Fibroblast of the aortic adventitia (primary cell): ENCODE measurements around the gene BRMS1. TPM values are rescaled to one million over a fixed set of nuclear protein-coding genes. Genes with fewer than 3 reads are reported as not detected.

ENCODE experiments used
- DNase-seq: peaks from one replicate; pipeline ENCODE4 v3.0.0-alpha.2; 2010; ENCODE audit warnings: low read depth
- H3K4me3 ChIP-seq: 2 replicates; pipeline ENCODE4 v1.5.1; 2011; ENCODE audit warnings: low read depth, mild to moderate bottlenecking, control low read depth, low read length, moderate library complexity
- total RNA-seq: library from RNA; depleted of rRNA; stranded (reverse); fragments of >200 nt; gene quantifications from 2 replicates; pipeline ENCODE4 v1.2.3, GENCODE V29; 2012; ENCODE audit warnings: low replicate concordance
- TF ChIP-seq, protein P1 (sequence below): IDR thresholded peaks from 2 replicates; pipeline ENCODE4 v1.5.1; 2011; ENCODE audit warnings: mild to moderate bottlenecking, low read length, control low read depth, inconsistent platforms; ENCODE audit not compliant: insufficient read depth

The BRMS1 gene
- total RNA-seq, 1 donor: 38.5 TPM

- H3K4me3 ChIP-seq: no peak overlapping the region
- TF ChIP-seq, protein P1, sequence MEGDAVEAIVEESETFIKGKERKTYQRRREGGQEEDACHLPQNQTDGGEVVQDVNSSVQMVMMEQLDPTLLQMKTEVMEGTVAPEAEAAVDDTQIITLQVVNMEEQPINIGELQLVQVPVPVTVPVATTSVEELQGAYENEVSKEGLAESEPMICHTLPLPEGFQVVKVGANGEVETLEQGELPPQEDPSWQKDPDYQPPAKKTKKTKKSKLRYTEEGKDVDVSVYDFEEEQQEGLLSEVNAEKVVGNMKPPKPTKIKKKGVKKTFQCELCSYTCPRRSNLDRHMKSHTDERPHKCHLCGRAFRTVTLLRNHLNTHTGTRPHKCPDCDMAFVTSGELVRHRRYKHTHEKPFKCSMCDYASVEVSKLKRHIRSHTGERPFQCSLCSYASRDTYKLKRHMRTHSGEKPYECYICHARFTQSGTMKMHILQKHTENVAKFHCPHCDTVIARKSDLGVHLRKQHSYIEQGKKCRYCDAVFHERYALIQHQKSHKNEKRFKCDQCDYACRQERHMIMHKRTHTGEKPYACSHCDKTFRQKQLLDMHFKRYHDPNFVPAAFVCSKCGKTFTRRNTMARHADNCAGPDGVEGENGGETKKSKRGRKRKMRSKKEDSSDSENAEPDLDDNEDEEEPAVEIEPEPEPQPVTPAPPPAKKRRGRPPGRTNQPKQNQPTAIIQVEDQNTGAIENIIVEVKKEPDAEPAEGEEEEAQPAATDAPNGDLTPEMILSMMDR: no peak
- no peak for DNase-seq
Observed at GRCh38 chr11:66338276-66339161, 6.4 kb downstream of the BRMS1 start.

DNA sequence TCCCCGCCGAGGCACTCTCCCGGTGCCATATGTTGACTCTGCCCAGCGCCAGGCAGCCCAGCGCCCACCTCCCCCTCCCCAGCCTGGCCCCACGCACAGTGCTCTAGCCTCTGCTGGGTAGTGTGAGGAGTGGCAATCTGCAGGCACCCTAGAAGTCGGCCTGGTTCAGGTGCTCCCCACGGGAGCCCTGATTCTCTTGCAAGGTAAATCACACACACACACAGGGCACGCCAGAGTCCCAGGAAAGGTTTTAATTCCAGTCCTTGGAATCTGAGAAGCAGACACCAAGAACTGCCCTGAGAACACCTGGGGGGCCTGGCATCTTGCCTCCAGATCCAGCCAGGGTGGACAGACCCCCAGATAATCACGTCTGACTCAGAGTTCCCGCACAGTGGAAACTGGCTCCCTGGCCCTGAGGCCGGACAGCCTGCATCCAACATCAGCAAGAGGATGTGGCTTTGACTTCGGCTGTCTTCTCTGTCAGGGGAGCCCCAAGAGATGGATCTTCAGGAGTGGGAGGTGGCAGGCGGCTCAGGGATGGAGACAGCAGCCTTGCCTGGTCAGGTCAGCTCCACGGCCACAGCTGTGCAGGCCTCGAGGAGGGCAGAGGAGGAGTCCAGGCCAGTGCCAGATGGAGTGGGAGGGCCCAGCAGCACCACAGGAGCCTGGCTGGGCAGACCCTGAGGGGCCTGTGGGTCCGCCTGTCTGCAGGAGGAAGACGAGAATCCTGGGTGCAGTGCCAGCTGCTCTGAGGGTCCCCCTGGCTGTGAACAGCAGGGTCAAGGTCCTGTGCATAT lies 7.6 kb downstream of the BRMS1 start:
- DNase-seq: no peak
- TF ChIP-seq, protein P1: no peak
- no peak overlapping the region for H3K4me3 ChIP-seq

- H3K4me3 ChIP-seq: peak within 1 kb of the TSS; percentile 86
- TF ChIP-seq, protein P1: peak; percentile 36
- peak; percentile 95 for DNase-seq
Observed at GRCh38 chr11:66336234-66337102, 8.4 kb downstream of the BRMS1 start, which contains the start of gene RIN1. TSS of gene RIN1 (minus strand) at chr11:66336434. CDS start at chr11:66336402, 32 bp downstream.

DNA sequence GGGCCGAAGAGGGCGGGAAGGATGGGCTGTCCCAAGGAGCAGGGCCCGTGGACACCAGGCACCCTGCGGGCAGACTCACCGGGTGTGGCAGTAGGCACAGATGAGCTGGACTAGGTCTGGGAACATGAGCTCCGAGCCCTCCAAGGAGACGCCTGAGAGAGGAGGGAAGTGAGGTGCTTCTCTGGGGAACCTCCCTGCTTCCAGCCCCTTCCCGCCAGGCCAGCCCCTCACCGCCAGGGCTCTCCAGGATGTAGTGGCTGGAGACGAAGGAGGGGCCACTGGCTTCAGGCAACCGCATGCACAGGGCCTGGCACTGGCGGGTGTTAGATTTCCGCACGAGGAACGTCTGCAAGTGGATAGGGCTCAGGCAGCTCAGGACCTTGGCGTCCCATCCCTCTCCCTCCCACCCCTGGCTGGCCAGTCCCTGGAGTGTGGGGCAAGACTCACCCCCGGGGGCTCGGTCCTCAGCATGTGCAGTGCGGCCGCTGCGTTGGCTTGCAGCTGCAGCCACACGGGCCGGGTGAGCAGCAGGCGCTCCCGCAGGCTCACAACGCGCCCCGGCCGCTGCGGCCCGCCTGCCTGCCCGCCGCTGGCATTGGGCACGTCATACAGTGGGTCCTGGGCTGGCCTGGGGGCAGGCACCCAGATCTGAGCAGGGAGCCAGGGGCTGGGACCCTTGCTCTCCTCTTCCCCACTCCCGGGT lies 9.2 kb downstream of the BRMS1 start:
- peak; percentile 58 for DNase-seq
- TF ChIP-seq, protein P1: peak; percentile 9
- peak overlapping the region; percentile 86 for H3K4me3 ChIP-seq

GRCh38 chr11:66334605-66335442 lies 10.1 kb downstream of the BRMS1 start:
- DNase-seq: no peak
- TF ChIP-seq, protein P1: no peak
- H3K4me3 ChIP-seq: peak overlapping the region; percentile 86
